NOMO-1 treated with dmso at 0.1 percent for 144 hours (cell line): Measurements from ENCODE around the gene DNAJB11.
A peak's percentile ranks its signal among the peaks of the same experiment; 100 is the strongest.

Experiments used
- DNase-seq: peaks from one replicate; lab custom pipeline; 2025; ENCODE audit not compliant: unreplicated experiment; lab: John Stamatoyannopoulos, UW

DNAJB11 gene

DNA sequence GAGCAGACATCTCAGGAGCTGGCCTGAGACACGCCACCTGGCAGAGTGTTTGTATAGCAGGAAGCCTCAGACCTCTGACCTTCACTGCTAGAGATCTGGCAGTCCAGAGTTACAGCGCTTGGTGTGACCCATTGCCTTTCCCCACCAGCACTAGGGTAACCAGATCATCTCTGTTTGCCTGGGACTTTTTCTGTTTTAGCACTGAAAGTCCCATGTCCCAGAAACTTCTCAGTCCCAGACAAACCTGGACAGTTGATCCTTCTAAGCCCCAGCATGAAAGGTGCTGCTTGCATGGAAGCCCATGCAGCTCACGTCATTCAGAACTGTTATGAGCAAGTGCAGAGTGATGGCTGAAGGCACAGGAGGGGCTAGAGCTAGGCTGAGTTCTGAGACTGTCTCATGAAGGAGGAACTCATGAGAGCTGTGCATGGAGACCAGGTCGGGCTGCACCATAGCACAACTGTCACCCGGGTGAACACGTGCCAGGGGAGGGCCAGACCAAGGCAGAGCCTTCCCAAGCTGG, 24.1 kb downstream of the DNAJB11 start:
- no peak for DNase-seq

DNA sequence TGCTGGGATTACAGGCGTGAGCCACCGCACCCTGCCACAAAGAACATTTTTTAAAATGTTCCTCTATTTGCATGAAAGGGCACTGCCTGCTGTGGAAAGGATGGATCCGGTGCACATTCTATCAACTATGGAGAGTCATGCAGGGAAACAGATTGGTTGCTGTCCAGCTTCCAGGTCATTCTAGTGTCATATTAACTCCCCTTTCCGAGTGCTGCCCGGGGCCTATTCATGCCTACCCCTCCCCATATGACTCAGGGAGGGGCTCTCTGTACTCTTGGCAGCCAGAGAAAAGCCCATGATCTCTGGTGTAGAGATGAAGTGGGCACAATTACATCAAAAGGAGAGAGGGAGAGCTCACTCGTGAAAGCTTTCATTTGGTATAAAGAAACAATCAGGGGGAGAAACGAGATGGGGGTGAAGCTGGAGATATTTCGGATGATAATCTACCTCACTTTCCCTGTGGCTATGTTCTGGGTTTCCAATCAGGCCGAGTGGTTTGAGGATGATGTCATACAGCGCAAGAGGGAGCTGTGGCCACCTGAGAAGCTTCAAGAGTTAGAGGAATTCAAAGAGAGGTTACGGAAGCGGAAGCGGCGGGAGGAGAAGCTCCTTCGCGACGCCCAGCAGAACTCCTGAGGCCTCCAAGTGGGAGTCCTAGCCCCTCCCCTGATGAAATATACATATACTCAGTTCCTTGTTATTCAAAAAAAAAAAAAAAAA, 26.2 kb downstream of the DNAJB11 start:
- DNase-seq: no peak

DNA sequence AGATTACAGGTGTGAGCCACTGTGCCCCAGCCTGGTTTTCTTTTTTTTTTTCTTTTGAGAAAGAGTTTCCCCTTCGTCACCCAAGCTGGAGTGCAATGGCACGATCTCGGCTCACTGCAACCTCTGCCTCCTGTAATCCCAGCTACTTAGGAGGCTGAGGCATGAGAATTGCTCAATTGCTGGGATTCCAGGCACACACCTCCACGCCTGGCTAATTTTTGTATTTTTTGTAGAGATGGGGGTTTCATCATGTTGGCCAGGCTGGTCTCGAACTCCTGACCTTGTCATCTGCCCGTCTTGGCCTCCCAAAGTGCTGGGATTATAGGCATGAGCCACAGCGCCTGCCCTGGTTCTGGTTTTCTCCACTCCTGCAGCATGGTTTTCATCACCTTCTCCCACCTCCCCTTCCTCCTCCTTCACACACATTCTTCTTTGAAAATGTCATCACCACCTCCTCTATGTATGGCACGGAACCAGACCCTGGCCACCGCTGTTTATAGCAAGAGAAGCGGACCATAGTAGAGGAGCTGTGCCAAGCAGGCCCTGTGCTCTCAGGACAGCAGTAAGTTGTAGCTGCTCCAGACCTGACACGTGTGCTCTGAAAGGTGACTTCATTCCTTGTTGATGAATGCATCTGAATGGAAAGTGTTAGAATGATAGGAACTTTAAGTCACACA, 27.7 kb downstream of the DNAJB11 start:
- no peak for DNase-seq

DNA sequence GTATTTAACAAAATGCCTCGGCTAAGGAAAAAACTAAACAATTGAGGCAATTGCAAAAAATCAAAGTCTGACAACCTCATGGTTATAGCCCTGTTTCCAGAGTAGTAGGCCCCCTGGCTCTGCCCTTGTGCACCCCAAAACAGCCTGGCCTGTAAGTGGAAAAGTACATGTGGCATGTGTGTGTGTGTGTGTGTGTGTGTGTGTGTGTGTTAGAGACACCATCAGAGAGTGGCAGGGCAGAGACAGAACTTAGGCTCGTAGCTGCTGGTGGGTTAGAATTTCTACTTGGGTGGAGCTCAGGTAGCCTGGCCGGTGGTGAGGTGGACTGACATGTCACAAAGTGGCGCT, 28.2 kb downstream of the DNAJB11 start:
- DNase-seq: no peak

DNA sequence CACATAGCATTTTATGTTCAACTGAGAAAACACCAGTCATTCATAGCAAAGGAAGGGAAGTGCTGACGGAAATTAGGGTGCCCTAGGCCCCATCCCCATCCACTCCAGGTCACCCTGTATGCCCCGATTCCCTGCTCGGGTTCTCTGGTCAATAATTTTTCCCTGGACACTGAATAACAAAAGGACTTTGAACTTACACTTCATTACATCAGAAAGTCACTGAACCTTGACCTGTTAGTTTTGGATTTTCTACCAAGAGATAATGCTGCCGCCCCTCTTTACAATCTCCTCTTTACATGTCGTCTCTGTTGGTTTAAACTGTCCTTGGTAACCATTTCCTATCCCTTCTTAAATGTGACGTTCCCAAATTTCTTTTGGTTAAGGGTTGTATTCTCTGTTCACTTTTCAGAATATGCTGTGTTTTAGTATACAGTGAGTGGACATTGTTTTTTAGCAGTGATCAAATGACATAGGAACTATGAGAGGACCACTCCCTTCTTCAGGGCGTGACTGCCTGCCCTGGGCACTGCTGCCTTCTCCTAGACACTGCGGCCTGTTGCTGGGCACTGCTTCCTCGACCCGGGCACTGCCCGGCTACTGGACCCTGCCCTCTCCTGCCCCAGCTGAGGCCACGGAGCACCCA, 28.7 kb downstream of the DNAJB11 start:
- no peak for DNase-seq

DNA sequence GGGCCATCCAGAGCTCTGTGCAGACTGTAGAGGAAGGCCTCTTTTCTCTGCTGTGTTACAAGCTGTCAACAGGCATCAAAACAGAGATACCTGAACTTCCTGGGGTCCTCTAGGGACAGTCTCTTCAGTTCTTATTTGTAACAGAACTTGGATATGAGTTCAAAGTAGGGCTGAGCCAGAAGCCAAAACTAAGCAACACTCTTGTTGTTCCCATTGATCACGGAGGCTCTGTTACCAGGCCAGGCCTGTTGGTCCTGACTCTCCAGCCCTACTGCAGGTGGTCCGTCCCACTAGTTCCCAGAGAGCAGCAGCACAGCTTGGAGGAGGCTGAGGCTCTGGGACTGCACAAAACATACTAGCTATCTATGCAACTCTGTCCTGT, 29.3 kb downstream of the DNAJB11 start:
- no peak for DNase-seq

- DNase-seq: no peak
Observed at GRCh38 chr3:186600896-186601295, 30.4 kb downstream of the DNAJB11 start.

GRCh38 chr3:186603159-186603558, 32.6 kb downstream of the DNAJB11 start:
- no peak for DNase-seq

DNA sequence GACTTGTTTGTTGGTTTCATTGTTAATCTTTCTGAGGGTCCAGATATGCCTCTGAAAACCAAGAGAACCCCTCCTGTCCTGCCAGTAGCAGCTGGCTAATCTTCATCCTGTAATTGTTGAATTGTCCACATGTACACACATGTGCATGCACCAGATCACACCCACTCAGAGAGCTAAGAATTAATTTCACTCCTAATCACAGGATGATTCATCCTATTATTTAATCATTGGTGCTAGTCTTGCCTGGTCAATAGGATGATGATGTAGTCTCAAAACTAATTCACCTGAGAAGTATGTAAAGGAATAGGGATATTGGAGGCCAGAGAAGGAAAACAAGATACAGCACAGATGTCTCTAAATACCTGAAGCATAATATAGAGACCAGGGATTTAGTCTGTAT, 34.6 kb downstream of the DNAJB11 start:
- no peak for DNase-seq

GRCh38 chr3:186605561-186606545, 35.3 kb downstream of the DNAJB11 start:
- DNase-seq: no peak

- no peak for DNase-seq
Observed at GRCh38 chr3:186608624-186609215, 38.2 kb downstream of the DNAJB11 start.

DNA sequence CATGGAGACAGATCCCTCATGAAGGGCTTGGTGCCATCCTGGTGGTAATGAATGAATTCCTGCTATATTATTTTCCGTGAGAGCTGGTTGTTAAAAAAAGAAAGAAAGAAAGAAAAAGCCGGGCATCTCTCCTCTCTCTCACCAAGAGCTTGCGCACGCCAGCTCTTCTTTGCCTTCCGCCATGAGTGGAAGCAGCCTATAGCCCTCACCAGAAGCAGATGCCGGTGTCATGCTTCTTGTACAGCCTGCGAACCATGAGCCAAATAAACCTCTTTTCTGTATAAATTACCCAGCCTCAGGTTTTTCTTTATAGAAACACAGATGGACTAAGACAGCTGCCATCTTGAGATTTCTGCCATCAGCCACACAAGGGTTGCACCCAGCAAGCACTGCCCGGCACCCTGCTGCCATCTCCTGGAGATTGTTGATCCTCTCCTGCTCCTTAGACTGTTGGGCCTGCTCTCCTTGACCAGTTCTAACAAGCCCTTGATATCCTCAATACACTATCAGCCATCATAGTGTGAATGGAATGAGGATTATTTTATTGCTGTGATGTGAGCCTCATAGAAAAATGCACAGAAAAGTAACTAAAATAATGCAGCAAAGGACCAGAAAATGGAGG, 38.8 kb downstream of the DNAJB11 start:
- DNase-seq: peak; percentile 26

- DNase-seq: no peak
Observed at GRCh38 chr3:186612065-186612464, 41.5 kb downstream of the DNAJB11 start.

GRCh38 chr3:186612721-186613636, 42.5 kb downstream of the DNAJB11 start, which contains the start of gene AHSG:
TSS of gene AHSG (plus strand) at chr3:186613060. CDS start at chr3:186613142, 82 bp downstream.
- no peak for DNase-seq

GRCh38 chr3:186613637-186614265, 43.2 kb downstream of the DNAJB11 start:
- no peak for DNase-seq

- no peak for DNase-seq
Observed at GRCh38 chr3:186614266-186614596, 43.7 kb downstream of the DNAJB11 start.

DNA sequence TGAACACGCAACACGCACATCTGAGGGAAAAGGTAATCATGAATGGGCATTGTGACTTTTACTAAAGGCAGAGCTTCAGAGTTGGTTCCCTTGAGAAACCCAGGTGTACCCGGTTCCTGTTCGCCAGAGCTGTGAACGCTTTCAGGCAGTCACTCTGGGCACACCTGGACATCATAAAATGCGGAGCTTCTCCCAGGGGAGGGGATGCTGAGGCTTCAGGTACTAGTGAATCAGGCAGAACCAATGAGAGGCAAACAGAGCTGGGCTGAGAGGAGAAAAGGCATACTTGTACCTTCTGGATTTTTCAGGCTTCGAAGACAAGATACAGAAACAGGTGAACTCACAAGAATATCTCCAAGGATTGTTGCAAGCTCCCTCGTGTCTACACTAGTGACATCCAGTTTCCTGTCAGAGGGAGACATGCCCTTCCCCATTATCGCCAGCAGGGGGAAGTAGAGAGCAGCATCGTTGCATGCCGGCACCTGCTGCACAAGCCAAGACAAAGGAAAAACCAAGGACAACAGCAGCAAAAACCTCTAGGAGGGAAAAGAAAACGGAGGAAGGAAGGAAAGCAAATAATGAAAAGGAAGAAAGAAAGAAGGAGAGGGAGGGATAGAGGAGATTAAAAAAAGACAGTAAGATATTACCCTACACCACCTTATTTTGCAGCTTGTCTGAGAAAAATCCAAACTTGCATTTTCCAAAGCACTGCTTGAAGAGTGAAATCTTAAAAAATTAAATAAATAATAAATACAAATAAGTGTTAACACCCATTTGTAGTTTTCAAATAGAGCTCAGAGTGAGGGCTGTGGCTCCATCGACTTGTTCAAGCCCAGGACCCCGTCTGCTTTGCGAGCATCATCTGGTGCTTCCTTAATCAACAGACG, 44.3 kb downstream of the DNAJB11 start:
- DNase-seq: peak; percentile 31

DNA sequence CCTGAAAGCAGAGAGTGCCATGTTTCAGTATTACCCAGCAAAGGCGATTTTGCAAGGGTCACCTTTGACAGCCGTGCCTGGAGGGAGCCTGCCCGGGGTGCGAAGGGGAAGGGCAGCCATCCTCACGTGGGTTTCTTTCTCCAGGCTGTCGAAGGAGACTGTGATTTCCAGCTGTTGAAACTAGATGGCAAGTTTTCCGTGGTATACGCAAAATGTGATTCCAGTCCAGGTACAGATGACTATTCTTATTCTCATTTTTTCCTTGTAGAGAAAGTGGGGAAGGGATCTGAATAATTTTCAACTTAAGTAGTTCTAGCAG, 45.7 kb downstream of the DNAJB11 start:
- DNase-seq: no peak
